A673 (cell line): ENCODE data around the gene PEX16.

Experiments used
- CTCF ChIP-seq: fragments of 300-800, 200-600 bp; sonication (generic); conservative IDR thresholded peaks from 2 replicates; pipeline ENCODE4 v1.5.1; 2017; ENCODE audit warnings: low read depth, mild to moderate bottlenecking, antibody characterized with exemption, low read length, moderate library complexity, mixed read lengths
- EZH2 ChIP-seq: fragments of 200-600 bp; sonication (generic); IDR thresholded peaks from 2 replicates; pipeline ENCODE4 v1.6.1; 2017; ENCODE audit warnings: borderline replicate concordance, low read depth, mild to moderate bottlenecking, mixed read lengths, antibody characterized with exemption, low read length; ENCODE audit not compliant: poor library complexity, severe bottlenecking

- TF ChIP-seq CTCF, result 0 out of 2 replicates have a peak, but pooled peaks have one; percentile 10
- no peak for TF ChIP-seq EZH2
Observed at GRCh38 chr11:45930031-45930794, 12.5 kb upstream of the PEX16 start.
